NB4 (cell line): ENCODE data around the gene KIT.

Experiments used
- DNase-seq: peaks from one replicate; pipeline ENCODE4 v3.0.0; 2010; ENCODE audit warnings: low read depth
- H3K4me3 ChIP-seq: one replicate; pipeline ENCODE4 v1.5.1; 2011; ENCODE audit warnings: mild to moderate bottlenecking, low read depth, low read length, moderate library complexity
- CTCF ChIP-seq: IDR thresholded peaks from one replicate; pipeline ENCODE4 v1.5.1; 2012; ENCODE audit warnings: low read depth, low read length
- MAX ChIP-seq: IDR thresholded peaks from 2 replicates; pipeline ENCODE4 v1.6.1; 2011; ENCODE audit warnings: low read depth, low read length
- MYC ChIP-seq: IDR thresholded peaks from 2 replicates; pipeline ENCODE4 v1.6.1; 2011; ENCODE audit warnings: low read depth, low read length
- POLR2A ChIP-seq: IDR thresholded peaks from 2 replicates; pipeline ENCODE4 v1.6.1; 2011; ENCODE audit warnings: mild to moderate bottlenecking; ENCODE audit not compliant: insufficient read length; ENCODE audit errors: extremely low read depth

The KIT gene

GRCh38 chr4:54717694-54718093 is 59.9 kb downstream of the KIT start:
- H3K4me3 ChIP-seq = no peak overlapping the region
- TF ChIP-seq CTCF (no peak), POLR2A (no peak), MYC (no peak), MAX (no peak)
- DNase-seq = no peak

GRCh38 chr4:54719378-54719777 is 61.6 kb downstream of the KIT start:
- no peak overlapping the region for H3K4me3 ChIP-seq
- DNase-seq = no peak
- TF ChIP-seq MAX (no peak), CTCF (no peak), POLR2A (no peak), MYC (no peak)

GRCh38 chr4:54723220-54723619 is 65.5 kb downstream of the KIT start:
- TF ChIP-seq MYC (no peak), POLR2A (no peak), CTCF (no peak), MAX (no peak)
- H3K4me3 ChIP-seq = no peak overlapping the region
- no peak for DNase-seq

GRCh38 chr4:54723820-54724219 is 66.1 kb downstream of the KIT start:
- TF ChIP-seq MYC (no peak), CTCF (no peak), POLR2A (no peak), MAX (no peak)
- no peak for DNase-seq
- H3K4me3 ChIP-seq = no peak overlapping the region

- H3K4me3 ChIP-seq = no peak overlapping the region
- no peak for TF ChIP-seq POLR2A
- no peak for TF ChIP-seq MAX
- no peak for TF ChIP-seq MYC
- TF ChIP-seq CTCF = no peak
- DNase-seq = no peak
These were observed 69.2 kb downstream of the KIT start for GRCh38 chr4:54726907-54727306.

GRCh38 chr4:54727346-54727745 is 69.6 kb downstream of the KIT start:
- H3K4me3 ChIP-seq = no peak overlapping the region
- DNase-seq = no peak
- TF ChIP-seq POLR2A (no peak), MAX (no peak), CTCF (no peak), MYC (no peak)
